IPS-18a (cell line): Measurements from ENCODE around the gene LIME1.
"Not testable (repeated sequence)": the region's sequence is repeated elsewhere in the genome, so short reads cannot be mapped to it uniquely, and the experiment has no call there.

ENCODE experiments used
- H3K27ac ChIP-seq: one replicate; pipeline ENCODE4 v1.5.1; 2013; ENCODE audit warnings: low read length
- H3K27me3 ChIP-seq: one replicate; pipeline ENCODE4 v1.6.1; 2013; ENCODE audit warnings: mild to moderate bottlenecking, low read length; ENCODE audit not compliant: control insufficient read depth, insufficient read depth
- H3K36me3 ChIP-seq: one replicate; pipeline ENCODE4 v1.6.1; 2013; ENCODE audit warnings: low read depth, low read length; ENCODE audit not compliant: control insufficient read depth
- H3K4me1 ChIP-seq: one replicate; pipeline ENCODE4 v1.6.1; 2013; ENCODE audit warnings: low read depth, low read length; ENCODE audit not compliant: control insufficient read depth
- H3K4me3 ChIP-seq: one replicate; pipeline ENCODE4 v1.5.1; 2013; ENCODE audit warnings: low read length
- H3K9ac ChIP-seq: one replicate; pipeline ENCODE4 v1.6.1; 2013; ENCODE audit warnings: mild to moderate bottlenecking, low read length, moderate library complexity
- H3K9me3 ChIP-seq: one replicate; pipeline ENCODE4 v1.6.1; 2013; ENCODE audit warnings: low read depth, low read length; ENCODE audit not compliant: control insufficient read depth

The LIME1 gene

DNA sequence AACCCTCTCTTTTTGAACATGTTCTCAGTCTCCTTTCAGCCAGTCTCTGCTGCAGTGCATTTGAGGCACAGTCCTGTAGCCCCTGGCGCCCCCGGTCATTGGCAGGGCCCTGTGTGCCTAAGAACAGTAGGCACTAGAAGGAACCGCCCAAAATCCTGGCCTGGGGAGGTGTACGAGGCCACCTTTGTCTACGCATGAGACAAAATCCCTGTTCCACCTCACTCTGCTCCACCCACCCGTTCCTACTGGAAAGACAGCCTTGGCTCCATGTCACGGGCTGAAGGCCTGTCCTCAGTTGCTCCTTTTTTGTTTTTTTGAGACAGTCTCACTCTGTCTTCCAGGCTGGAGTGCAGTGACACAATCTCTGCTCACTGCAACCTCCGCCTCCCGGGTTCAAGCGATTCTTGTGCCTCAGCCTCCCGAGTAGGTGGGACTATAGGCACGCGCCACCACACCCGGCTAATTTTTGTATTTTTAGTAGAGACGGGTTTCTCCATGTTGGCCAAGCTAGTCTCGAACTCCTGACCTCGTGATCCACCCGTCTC is 6.2 kb upstream of the LIME1 start:
- not testable (repeated sequence) for H3K36me3 ChIP-seq, H3K4me1 ChIP-seq, H3K9me3 ChIP-seq, H3K27ac ChIP-seq, H3K27me3 ChIP-seq, H3K4me3 ChIP-seq, H3K9ac ChIP-seq

- H3K4me3 ChIP-seq: no peak overlapping the region
- peaks cover 3% of the 10 kb centered on the region for H3K36me3 ChIP-seq
- H3K27ac ChIP-seq: no peak overlapping the region
- H3K9me3 ChIP-seq: no peaks in the 10 kb centered on the region
- H3K9ac ChIP-seq: no peak overlapping the region
- no peaks in the 10 kb centered on the region for H3K27me3 ChIP-seq
- H3K4me1 ChIP-seq: no peaks in the 10 kb centered on the region
Observed at GRCh38 chr20:63731410-63731809, 5.1 kb upstream of the LIME1 start.

- Histone ChIP-seq H3K4me1 (no peaks in the 10 kb centered on the region), H3K9me3 (no peaks in the 10 kb centered on the region), H3K27ac (no peak overlapping the region), H3K27me3 (no peaks in the 10 kb centered on the region), H3K9ac (no peak overlapping the region), H3K4me3 (no peak overlapping the region), H3K36me3 (peaks cover 3% of the 10 kb centered on the region)
Observed at GRCh38 chr20:63732118-63733095, 4.1 kb upstream of the LIME1 start.

DNA sequence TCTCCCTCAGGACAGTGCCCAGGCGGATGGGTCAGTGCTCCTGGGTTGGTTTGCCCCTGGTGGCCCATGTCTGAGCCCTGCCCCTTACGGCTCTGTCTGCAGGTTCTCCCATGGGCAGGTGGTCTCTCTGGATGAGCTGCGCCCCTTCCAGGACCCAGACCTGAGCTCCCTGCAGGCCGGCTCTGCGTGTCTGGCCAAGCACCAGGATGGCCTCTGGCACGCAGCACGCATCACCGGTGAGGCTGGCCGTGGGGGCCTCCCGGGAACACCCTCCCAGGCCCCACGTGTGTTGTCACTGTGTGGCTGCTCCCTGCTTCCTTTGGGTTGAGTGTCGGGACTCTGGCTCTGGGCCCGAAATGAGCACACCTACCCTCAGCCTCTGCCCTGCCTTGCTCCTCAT is 3.3 kb upstream of the LIME1 start:
- Histone ChIP-seq H3K27me3 (no peaks in the 10 kb centered on the region), H3K9ac (no peak overlapping the region), H3K36me3 (peaks cover 3% of the 10 kb centered on the region), H3K4me1 (no peaks in the 10 kb centered on the region), H3K9me3 (no peaks in the 10 kb centered on the region), H3K27ac (no peak overlapping the region), H3K4me3 (no peak overlapping the region)

DNA sequence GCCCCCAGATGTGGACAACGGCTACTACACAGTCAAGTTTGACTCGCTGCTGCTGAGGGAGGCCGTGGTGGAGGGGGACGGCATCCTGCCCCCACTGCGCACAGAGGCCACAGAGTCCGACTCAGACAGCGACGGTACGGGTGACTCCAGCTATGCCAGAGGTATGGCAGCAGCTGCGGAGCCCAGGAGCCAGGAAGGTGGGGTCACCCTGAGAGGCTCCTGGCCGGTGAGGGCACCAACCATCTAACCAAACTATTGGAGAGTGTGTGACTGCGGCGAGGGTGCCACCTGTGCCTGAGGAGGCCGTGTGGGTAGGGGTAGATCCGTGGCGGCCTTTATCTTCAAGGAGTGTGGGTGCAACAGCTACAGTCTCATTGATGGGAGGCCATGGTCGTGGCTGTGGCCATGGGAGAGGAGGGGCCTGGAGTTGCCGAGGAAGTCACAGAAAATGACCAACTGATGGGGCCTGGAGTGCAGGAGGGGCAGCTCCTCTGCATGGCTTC is 2.8 kb upstream of the LIME1 start:
- no peak overlapping the region for H3K27ac ChIP-seq
- no peak overlapping the region for H3K4me3 ChIP-seq
- no peak overlapping the region for H3K9ac ChIP-seq
- H3K27me3 ChIP-seq: no peaks in the 10 kb centered on the region
- H3K4me1 ChIP-seq: no peaks in the 10 kb centered on the region
- no peaks in the 10 kb centered on the region for H3K9me3 ChIP-seq
- H3K36me3 ChIP-seq: peaks cover 3% of the 10 kb centered on the region

DNA sequence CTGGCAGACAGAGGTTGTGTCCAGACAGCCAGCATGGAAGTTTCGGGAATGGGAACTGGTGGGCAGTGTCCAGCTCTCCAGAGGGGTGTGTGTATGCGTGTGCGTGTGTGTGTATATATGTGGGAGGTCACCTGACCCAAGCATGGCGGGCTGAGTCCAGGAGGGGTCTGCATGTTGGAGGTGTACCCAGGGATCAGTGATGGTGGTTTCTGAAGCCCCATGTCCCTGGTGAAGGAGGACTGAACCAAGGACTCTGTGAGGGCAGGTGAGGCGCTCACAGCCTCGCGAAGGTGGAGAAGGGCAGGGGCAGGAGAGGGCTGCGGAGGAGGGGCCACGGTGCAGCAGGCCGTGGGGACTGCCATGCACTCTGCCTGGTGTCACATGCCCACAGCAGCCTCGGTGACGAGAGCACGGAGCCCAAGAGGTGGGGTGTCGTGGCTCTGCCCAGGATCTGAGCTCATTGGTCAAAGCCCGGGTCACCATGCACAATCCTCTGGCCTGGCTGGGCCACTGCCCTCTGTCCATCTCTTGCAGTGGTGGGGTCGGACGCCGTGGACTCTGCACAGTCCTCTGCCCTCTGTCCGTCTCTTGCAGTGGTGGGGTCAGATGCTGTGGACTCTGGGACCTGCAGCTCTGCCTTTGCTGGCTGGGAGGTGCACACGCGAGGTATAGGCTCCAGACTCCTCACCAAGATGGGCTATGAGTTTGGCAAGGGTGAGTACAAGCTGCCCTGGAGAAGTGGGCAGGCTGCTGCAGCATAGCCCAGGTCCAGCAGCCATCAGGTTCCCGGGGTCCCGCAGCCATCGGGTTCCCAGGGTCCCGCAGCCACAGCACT is 2.1 kb upstream of the LIME1 start:
- Histone ChIP-seq H3K9ac (no peak overlapping the region), H3K4me1 (no peaks in the 10 kb centered on the region), H3K36me3 (peaks cover 3% of the 10 kb centered on the region), H3K4me3 (no peak overlapping the region), H3K9me3 (no peaks in the 10 kb centered on the region), H3K27me3 (no peaks in the 10 kb centered on the region), H3K27ac (no peak overlapping the region)

- H3K4me3 ChIP-seq: no peak overlapping the region
- H3K9ac ChIP-seq: no peak overlapping the region
- H3K36me3 ChIP-seq: peaks cover 3% of the 10 kb centered on the region
- H3K9me3 ChIP-seq: no peaks in the 10 kb centered on the region
- H3K27ac ChIP-seq: no peak overlapping the region
- H3K27me3 ChIP-seq: no peaks in the 10 kb centered on the region
- H3K4me1 ChIP-seq: no peaks in the 10 kb centered on the region
Observed at GRCh38 chr20:63734946-63735858, 1.3 kb upstream of the LIME1 start.

DNA sequence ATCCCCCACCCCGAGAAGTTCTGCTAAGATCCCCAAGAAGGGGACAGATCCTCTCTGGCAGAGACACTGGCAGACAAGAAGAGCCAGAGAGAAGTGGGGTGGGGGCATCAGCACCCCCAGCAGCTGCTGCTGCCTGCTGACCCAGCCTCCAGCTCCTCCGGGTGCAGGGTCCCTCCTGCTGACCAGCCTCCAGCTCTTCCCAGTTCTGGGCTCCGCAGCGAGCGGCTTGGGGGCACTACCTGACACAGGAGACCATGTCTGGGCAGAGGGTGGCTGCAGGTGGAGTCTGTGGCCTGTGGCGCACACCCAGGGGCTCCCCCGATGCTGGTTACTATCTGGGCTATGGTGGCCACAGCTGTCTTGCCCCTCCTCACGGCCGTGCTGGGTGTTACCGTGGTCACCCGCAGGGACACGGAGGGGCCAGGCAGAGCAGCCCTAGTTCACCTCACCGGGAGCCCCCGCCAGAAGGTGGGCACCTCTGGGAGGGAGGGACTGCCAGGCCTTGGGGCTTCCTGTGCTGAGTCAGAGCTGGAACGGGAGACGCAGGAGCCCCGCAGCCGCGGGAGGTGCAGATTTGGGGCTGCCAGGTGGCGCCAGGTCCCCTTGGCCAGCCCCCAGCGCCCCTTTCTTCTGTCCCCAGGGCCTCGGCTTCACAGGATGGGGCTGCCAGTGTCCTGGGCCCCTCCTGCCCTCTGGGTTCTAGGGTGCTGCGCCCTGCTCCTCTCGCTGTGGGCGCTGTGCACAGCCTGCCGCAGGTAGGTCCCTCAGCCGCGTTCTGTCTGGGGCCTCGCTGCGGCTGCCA is 630 bp downstream of the LIME1 start:
- H3K4me3 ChIP-seq: no peak overlapping the region
- peaks cover 4% of the 10 kb centered on the region for H3K4me1 ChIP-seq
- H3K27me3 ChIP-seq: no peaks in the 10 kb centered on the region
- H3K36me3 ChIP-seq: peaks cover 3% of the 10 kb centered on the region
- H3K27ac ChIP-seq: no peak overlapping the region
- no peak overlapping the region for H3K9ac ChIP-seq
- no peaks in the 10 kb centered on the region for H3K9me3 ChIP-seq

GRCh38 chr20:63737695-63737944 is 1.2 kb downstream of the LIME1 start:
- H3K4me3 ChIP-seq: no peak overlapping the region
- H3K9ac ChIP-seq: no peak overlapping the region
- H3K27ac ChIP-seq: no peak overlapping the region

DNA sequence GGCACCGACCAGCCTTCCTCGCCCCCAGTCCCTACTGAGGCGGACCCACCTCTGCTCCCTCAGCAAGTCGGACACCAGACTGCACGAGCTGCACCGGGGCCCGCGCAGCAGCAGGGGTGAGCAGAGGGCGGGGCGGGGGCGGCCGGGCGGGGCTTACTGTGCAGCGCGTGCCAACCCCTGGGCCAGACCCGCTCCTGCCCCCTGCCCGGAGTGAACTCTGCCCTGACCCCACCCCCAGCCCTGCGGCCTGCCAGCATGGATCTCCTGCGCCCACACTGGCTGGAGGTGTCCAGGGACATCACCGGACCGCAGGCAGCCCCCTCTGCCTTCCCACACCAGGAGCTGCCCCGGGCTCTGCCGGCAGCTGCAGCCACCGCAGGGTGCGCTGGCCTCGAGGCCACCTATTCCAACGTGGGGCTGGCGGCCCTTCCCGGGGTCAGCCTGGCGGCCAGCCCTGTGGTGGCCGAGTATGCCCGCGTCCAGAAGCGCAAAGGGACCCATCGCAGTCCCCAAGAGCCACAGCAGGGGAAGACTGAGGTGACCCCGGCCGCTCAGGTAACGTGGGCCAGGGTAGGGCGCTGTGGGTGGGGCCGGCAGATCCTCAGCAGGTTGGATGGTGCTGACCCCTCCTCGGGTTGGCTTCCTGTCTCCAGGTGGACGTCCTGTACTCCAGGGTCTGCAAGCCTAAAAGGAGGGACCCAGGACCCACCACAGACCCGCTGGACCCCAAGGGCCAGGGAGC is 1.7 kb downstream of the LIME1 start:
- Histone ChIP-seq H3K27ac (no peak overlapping the region), H3K9ac (no peak overlapping the region), H3K4me3 (no peak overlapping the region)

More at GRCh38 chr20:63737695-63737944, 1.2 kb downstream of the LIME1 start:
- peaks cover 4% of the 10 kb centered on the region for H3K4me1 ChIP-seq
- H3K27me3 ChIP-seq: no peaks in the 10 kb centered on the region
- peaks cover 3% of the 10 kb centered on the region for H3K36me3 ChIP-seq
- H3K9me3 ChIP-seq: no peaks in the 10 kb centered on the region

More for the DNA sequence above, 1.7 kb downstream of the LIME1 start:
- peaks cover 4% of the 10 kb centered on the region for H3K4me1 ChIP-seq
- no peaks in the 10 kb centered on the region for H3K9me3 ChIP-seq
- no peaks in the 10 kb centered on the region for H3K27me3 ChIP-seq
- H3K36me3 ChIP-seq: peaks cover 3% of the 10 kb centered on the region
